H4 (cell line): ENCODE data around the gene IQSEC3. TPM values are rescaled to one million over a fixed set of nuclear protein-coding genes. Genes with fewer than 3 reads are reported as not detected.

Experiments
- DNase-seq: peaks from one replicate; pipeline ENCODE4 v3.0.0-alpha.2; 2015; ENCODE audit warnings: low spot score
- total RNA-seq: library from RNA; depleted of rRNA; stranded (reverse); fragments of >200 nt; shearing (Covaris generic); gene quantifications from 2 replicates; pipeline ENCODE4 v1.2.3, GENCODE V29; 2014

Gene IQSEC3
- total RNA-seq, 1 experiment from 2014 or later, result not detected

GRCh38 chr12:78981-79380 is 12.4 kb downstream of the IQSEC3 start:
- DNase-seq, result no peak

- no peak for DNase-seq
Observed at GRCh38 chr12:80681-81190, 14.2 kb downstream of the IQSEC3 start.

GRCh38 chr12:82740-83139 is 16.2 kb downstream of the IQSEC3 start:
- DNase-seq, result no peak

- no peak for DNase-seq
Observed at GRCh38 chr12:84056-84455, 17.5 kb downstream of the IQSEC3 start.

GRCh38 chr12:85191-85666 is 18.7 kb downstream of the IQSEC3 start:
- DNase-seq, result no peak

GRCh38 chr12:87315-87714 is 20.7 kb downstream of the IQSEC3 start:
- no peak for DNase-seq

GRCh38 chr12:87856-88255 is 21.3 kb downstream of the IQSEC3 start:
- DNase-seq, result no peak

GRCh38 chr12:89653-90052 is 23.1 kb downstream of the IQSEC3 start:
- no peak for DNase-seq

- DNase-seq, result no peak
Observed at GRCh38 chr12:91213-91612, 24.6 kb downstream of the IQSEC3 start.

GRCh38 chr12:93266-94005 is 26.9 kb downstream of the IQSEC3 start:
- DNase-seq, result no peak

GRCh38 chr12:96543-96942 is 30.0 kb downstream of the IQSEC3 start:
- DNase-seq, result no peak

- DNase-seq, result no peak
Observed at GRCh38 chr12:98924-99352, 32.4 kb downstream of the IQSEC3 start.

- DNase-seq, result no peak
Observed at GRCh38 chr12:99605-100004, 33.0 kb downstream of the IQSEC3 start.

- no peak for DNase-seq
Observed at GRCh38 chr12:101969-102878, 35.7 kb downstream of the IQSEC3 start.

- DNase-seq, result no peak
Observed at GRCh38 chr12:102879-103168, 36.3 kb downstream of the IQSEC3 start.

- no peak for DNase-seq
Observed at GRCh38 chr12:103169-103981, 36.8 kb downstream of the IQSEC3 start.

GRCh38 chr12:104551-105081 is 38.0 kb downstream of the IQSEC3 start:
- no peak for DNase-seq

GRCh38 chr12:105696-106095 is 39.1 kb downstream of the IQSEC3 start:
- no peak for DNase-seq

GRCh38 chr12:106118-106591 is 39.6 kb downstream of the IQSEC3 start:
- DNase-seq, result no peak

- DNase-seq, result no peak
Observed at GRCh38 chr12:108594-108993, 42.0 kb downstream of the IQSEC3 start.

GRCh38 chr12:109446-109845 is 42.9 kb downstream of the IQSEC3 start:
- no peak for DNase-seq

GRCh38 chr12:109872-110271 is 43.3 kb downstream of the IQSEC3 start:
- no peak for DNase-seq
